Measurements from ENCODE around the gene ASTN2.

Gene ASTN2

GRCh38 chr9:116395699-116396037 is 1019.2 kb downstream of the ASTN2 start:
- Histone ChIP-seq H3K4me3 (replicated peaks; ENCODE audit: low read depth, low read length) (no peak overlapping the region), H3K36me3 (ENCODE audit: control insufficient read depth, insufficient read depth, low read length) (no peaks in the 10 kb centered on the region), H3K27me3 (replicated peaks; ENCODE audit: control insufficient read depth, insufficient read depth, low read length) (no peaks in the 10 kb centered on the region)
- TF ChIP-seq CTCF (IDR thresholded peaks at IDR 0.05; ENCODE audit: insufficient read depth, low read length, poor library complexity, severe bottlenecking): no peak
- DNase-seq (ENCODE audit: extremely low read depth, insufficient read length): no peak

GRCh38 chr9:116394894-116395698 is 1019.8 kb downstream of the ASTN2 start:
- DNase-seq (ENCODE audit: extremely low read depth, insufficient read length): no peak

GRCh38 chr9:116394070-116394469 is 1020.8 kb downstream of the ASTN2 start:
- Histone ChIP-seq H3K27me3 (replicated peaks; ENCODE audit: control insufficient read depth, insufficient read depth, low read length) (no peaks in the 10 kb centered on the region), H3K36me3 (ENCODE audit: control insufficient read depth, insufficient read depth, low read length) (no peaks in the 10 kb centered on the region), H3K4me3 (replicated peaks; ENCODE audit: low read depth, low read length) (no peak overlapping the region)
- TF ChIP-seq CTCF (IDR thresholded peaks at IDR 0.05; ENCODE audit: insufficient read depth, low read length, poor library complexity, severe bottlenecking): no peak
- no peak for DNase-seq (ENCODE audit: extremely low read depth, insufficient read length)

More at GRCh38 chr9:116394894-116395698, 1019.8 kb downstream of the ASTN2 start:
- H3K27me3 ChIP-seq (replicated peaks; ENCODE audit: control insufficient read depth, insufficient read depth, low read length): no peaks in the 10 kb centered on the region
- no peak overlapping the region for H3K4me3 ChIP-seq (replicated peaks; ENCODE audit: low read depth, low read length)
- H3K36me3 ChIP-seq (ENCODE audit: control insufficient read depth, insufficient read depth, low read length): no peaks in the 10 kb centered on the region
- no peak for TF ChIP-seq CTCF (IDR thresholded peaks at IDR 0.05; ENCODE audit: insufficient read depth, low read length, poor library complexity, severe bottlenecking)

- TF ChIP-seq CTCF (IDR thresholded peaks at IDR 0.05; ENCODE audit: insufficient read depth, low read length, poor library complexity, severe bottlenecking): no peak
- no peak for DNase-seq (ENCODE audit: extremely low read depth, insufficient read length)
- Histone ChIP-seq H3K4me3 (replicated peaks; ENCODE audit: low read depth, low read length) (no peak overlapping the region), H3K36me3 (ENCODE audit: control insufficient read depth, insufficient read depth, low read length) (no peaks in the 10 kb centered on the region), H3K27me3 (replicated peaks; ENCODE audit: control insufficient read depth, insufficient read depth, low read length) (no peaks in the 10 kb centered on the region)
Observed at GRCh38 chr9:116393198-116393597, 1021.7 kb downstream of the ASTN2 start.

GRCh38 chr9:116391306-116391900 is 1023.5 kb downstream of the ASTN2 start:
- H3K4me3 ChIP-seq (replicated peaks; ENCODE audit: low read depth, low read length): no peak overlapping the region
- no peaks in the 10 kb centered on the region for H3K36me3 ChIP-seq (ENCODE audit: control insufficient read depth, insufficient read depth, low read length)
- H3K27me3 ChIP-seq (replicated peaks; ENCODE audit: control insufficient read depth, insufficient read depth, low read length): no peaks in the 10 kb centered on the region
- TF ChIP-seq CTCF (IDR thresholded peaks at IDR 0.05; ENCODE audit: insufficient read depth, low read length, poor library complexity, severe bottlenecking): no peak
- no peak for DNase-seq (ENCODE audit: extremely low read depth, insufficient read length)

All from GM06990 (cell line).